CD4-positive, CD25-positive, alpha-beta regulatory T cell (primary cell): ENCODE data around the gene L3MBTL1. TPM values are rescaled to one million over a fixed set of nuclear protein-coding genes. Genes with fewer than 3 reads are reported as not detected.

Source experiments
- ATAC-seq, 2 donors: fragments of 150-1000 bp; cut with Tn5 transposase; one replicate each; pipeline ENCODE4 v1.10.0; 2021; ENCODE audit warnings: low read depth in 2 of 2, moderate number of reproducible peaks in 2 of 2, moderate library complexity in 1 of 2
- DNase-seq, 3 donors: peaks; one replicate each; pipeline versions ENCODE4 v3.0.0 to v3.0.0-alpha.2; 2012 to 2022; ENCODE audit warnings: mixed read lengths in 1 of 3
- H3K27ac ChIP-seq: one replicate; pipeline ENCODE4 v1.7.0; 2013; ENCODE audit warnings: mild to moderate bottlenecking, low read length; ENCODE audit not compliant: insufficient read depth, poor library complexity, severe bottlenecking
- H3K27me3 ChIP-seq: one replicate; pipeline ENCODE4 v1.7.0; 2013; ENCODE audit warnings: low read length; ENCODE audit not compliant: control insufficient read depth, insufficient read depth
- H3K36me3 ChIP-seq: one replicate; pipeline ENCODE4 v1.7.0; 2013; ENCODE audit warnings: mild to moderate bottlenecking, low read length, moderate library complexity; ENCODE audit not compliant: control insufficient read depth, insufficient read depth
- H3K4me1 ChIP-seq: 2 replicates; pipeline ENCODE4 v1.7.0; 2013; ENCODE audit warnings: mild to moderate bottlenecking, low read length; ENCODE audit not compliant: insufficient read depth, control insufficient read depth, poor library complexity, severe bottlenecking
- H3K4me3 ChIP-seq: one replicate; pipeline ENCODE4 v1.7.0; 2013; ENCODE audit warnings: low read depth, mild to moderate bottlenecking, low read length, moderate library complexity
- H3K9me3 ChIP-seq, 2 experiments: 1 replicate in 1 of 2; 2 replicates in 1 of 2; pipeline ENCODE4 v1.7.0; 2013; ENCODE audit warnings: low read length in 2 of 2, mild to moderate bottlenecking in 1 of 2, moderate library complexity in 1 of 2; ENCODE audit not compliant: control insufficient read depth in 2 of 2
- H3K27ac Mint-ChIP-seq, 3 donors: one replicate each; pipeline ENCODE4 v1.8.0; 2020 to 2022; ENCODE audit warnings: mild to moderate bottlenecking in 3 of 3, mixed read lengths in 3 of 3, moderate library complexity in 2 of 3
- H3K27me3 Mint-ChIP-seq: one replicate; pipeline ENCODE4 v1.8.0; 2022; ENCODE audit warnings: mild to moderate bottlenecking, mixed read lengths
- H3K36me3 Mint-ChIP-seq: one replicate; pipeline ENCODE4 v1.8.0; 2020; ENCODE audit warnings: mixed read lengths
- H3K4me1 Mint-ChIP-seq, 4 donors: one replicate each; pipeline ENCODE4 v1.8.0; 2020 to 2022; ENCODE audit warnings: mixed read lengths in 4 of 4, mild to moderate bottlenecking in 1 of 4
- H3K4me3 Mint-ChIP-seq, 4 donors: one replicate each; pipeline ENCODE4 v1.8.0; 2020 to 2022; ENCODE audit warnings: mild to moderate bottlenecking in 4 of 4, mixed read lengths in 4 of 4, moderate library complexity in 3 of 4
- H3K9me3 Mint-ChIP-seq, 7 donors: one replicate each; pipeline ENCODE4 v1.8.0; 2020 to 2022; ENCODE audit warnings: mixed read lengths in 7 of 7, mild to moderate bottlenecking in 3 of 7, moderate library complexity in 2 of 7
- polyA plus RNA-seq, 4 donors: library from polyadenylated mRNA; unstranded; fragments of 300-500 nt; fragmentation: Illumina TruSeq; gene quantifications; one replicate each; pipeline ENCODE4 v1.2.3, GENCODE V29; 2021
- total RNA-seq: library from RNA; stranded (reverse); gene quantifications from one replicate; pipeline ENCODE4 v1.2.3, GENCODE V29; 2022

The L3MBTL1 gene
- total and polyA plus RNA-seq, 5 donors from 2014 or later = 1.0 to 17.2 (median 1.5) TPM

DNA sequence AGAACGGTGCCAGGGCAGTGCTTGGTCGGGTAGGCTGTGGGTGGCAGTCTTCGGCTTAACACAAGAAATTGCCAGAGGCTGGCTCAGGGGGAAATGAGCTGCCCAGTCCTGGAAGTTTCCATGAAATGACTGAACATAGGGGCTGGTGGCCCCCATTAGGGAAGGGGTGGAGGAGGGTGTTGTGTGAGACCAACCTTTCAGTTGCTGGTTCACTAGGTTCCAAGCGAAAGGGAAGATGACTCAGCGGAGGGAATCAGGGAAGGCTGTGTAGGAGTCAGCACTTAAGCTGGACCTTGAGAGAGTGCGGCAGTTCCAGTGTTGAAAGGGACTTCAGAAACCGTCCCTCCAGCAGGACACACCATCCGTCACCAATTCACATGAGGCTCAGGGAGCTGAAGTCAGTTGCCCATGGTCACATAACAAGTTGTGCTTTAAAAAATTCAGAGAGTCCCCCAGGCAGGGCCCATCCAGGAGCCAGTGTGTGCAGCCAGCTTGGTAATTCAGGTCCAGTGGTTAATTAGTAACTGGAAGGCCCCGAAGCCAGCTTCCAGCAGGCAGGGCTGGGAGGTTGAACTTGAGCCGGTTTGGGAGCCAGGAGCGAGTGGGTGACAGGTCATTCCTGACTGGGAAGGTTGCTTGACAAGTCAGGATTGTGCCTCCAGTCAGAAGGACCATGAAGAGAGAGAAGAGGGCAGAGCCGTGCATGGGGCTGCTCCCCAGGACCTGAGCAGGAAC is 51.1 kb downstream of the L3MBTL1 start, which contains the start of gene SGK2:
TSS of gene SGK2 (plus strand) at position 616 of the 735 bp plus-strand sequence. CDS start 7,469 bp downstream, outside the sequence.
- Mint-ChIP-seq H3K36me3 (no peaks in the 10 kb centered on the region), H3K9me3 (no peaks in the 10 kb centered on the region), H3K27ac (no peak within 1 kb of the TSS), H3K27me3 (no peaks in the 10 kb centered on the region), H3K4me3 (no peak within 1 kb of the TSS), H3K4me1 (no peaks in the 10 kb centered on the region)
- H3K27me3 ChIP-seq = no peaks in the 10 kb centered on the region
- H3K9me3 ChIP-seq = no peaks in the 10 kb centered on the region
- ATAC-seq (no peak), DNase-seq (no peak)
- no peak within 1 kb of the TSS for H3K4me3 ChIP-seq
- no peaks in the 10 kb centered on the region for H3K36me3 ChIP-seq
- no peaks in the 10 kb centered on the region for H3K4me1 ChIP-seq
- no peak within 1 kb of the TSS for H3K27ac ChIP-seq

GRCh38 chr20:43559147-43559987 is 51.9 kb downstream of the L3MBTL1 start:
- H3K27me3 Mint-ChIP-seq = no peaks in the 10 kb centered on the region
- no peaks in the 10 kb centered on the region for H3K4me1 Mint-ChIP-seq
- ATAC-seq (no peak), DNase-seq (no peak)
- Histone ChIP-seq H3K4me3 (no peak overlapping the region), H3K27me3 (no peaks in the 10 kb centered on the region), H3K36me3 (no peaks in the 10 kb centered on the region), H3K9me3 (no peaks in the 10 kb centered on the region), H3K4me1 (no peaks in the 10 kb centered on the region), H3K27ac (no peak overlapping the region)
- H3K36me3 Mint-ChIP-seq = no peaks in the 10 kb centered on the region
- H3K4me3 Mint-ChIP-seq = no peak overlapping the region
- no peak overlapping the region for H3K27ac Mint-ChIP-seq
- no peaks in the 10 kb centered on the region for H3K9me3 Mint-ChIP-seq

- no peaks in the 10 kb centered on the region for H3K4me1 Mint-ChIP-seq
- peak overlapping the region in 1 of 3 donors; percentile 29 for H3K27ac Mint-ChIP-seq
- no peak overlapping the region for H3K4me3 Mint-ChIP-seq
- no peaks in the 10 kb centered on the region for H3K27me3 Mint-ChIP-seq
- no peak overlapping the region for H3K27ac ChIP-seq
- H3K4me1 ChIP-seq = no peaks in the 10 kb centered on the region
- no peaks in the 10 kb centered on the region for H3K36me3 ChIP-seq
- DNase-seq = no peak
- no peak overlapping the region for H3K4me3 ChIP-seq
- no peaks in the 10 kb centered on the region for H3K36me3 Mint-ChIP-seq
- ATAC-seq = no peak
- H3K9me3 ChIP-seq = no peaks in the 10 kb centered on the region
- H3K27me3 ChIP-seq = no peaks in the 10 kb centered on the region
- no peaks in the 10 kb centered on the region for H3K9me3 Mint-ChIP-seq
Observed at GRCh38 chr20:43560974-43561373, 53.5 kb downstream of the L3MBTL1 start.

DNA sequence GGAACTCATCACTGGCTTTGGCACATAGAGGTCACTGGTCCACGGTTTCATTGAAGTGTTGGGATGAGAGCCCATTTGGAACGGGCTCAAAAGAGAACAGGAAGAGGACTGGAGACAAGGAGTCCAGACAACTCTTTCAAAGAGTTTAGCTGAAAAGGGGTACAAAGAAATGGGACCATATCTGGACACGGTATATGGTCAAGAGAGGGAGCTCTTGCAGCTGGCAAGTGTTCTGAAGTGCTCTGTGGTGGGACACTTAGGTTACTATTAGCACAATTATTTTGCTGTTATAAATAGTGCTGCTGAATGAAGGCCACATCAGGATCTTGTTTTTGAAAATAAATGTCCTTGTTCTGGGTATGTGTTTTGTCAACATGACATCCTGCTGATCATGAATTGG is 55.9 kb downstream of the L3MBTL1 start:
- Mint-ChIP-seq H3K27ac (peak overlapping the region in 1 of 3 donors; percentile 8), H3K36me3 (no peaks in the 10 kb centered on the region), H3K9me3 (no peaks in the 10 kb centered on the region), H3K27me3 (no peaks in the 10 kb centered on the region), H3K4me1 (no peaks in the 10 kb centered on the region), H3K4me3 (no peak overlapping the region)
- Histone ChIP-seq H3K36me3 (no peaks in the 10 kb centered on the region), H3K4me1 (no peaks in the 10 kb centered on the region), H3K4me3 (no peak overlapping the region), H3K9me3 (no peaks in the 10 kb centered on the region), H3K27me3 (no peaks in the 10 kb centered on the region), H3K27ac (no peak overlapping the region)
- DNase-seq (no peak), ATAC-seq (no peak)

- H3K27me3 Mint-ChIP-seq = no peaks in the 10 kb centered on the region
- H3K4me3 ChIP-seq = no peak overlapping the region
- no peaks in the 10 kb centered on the region for H3K4me1 ChIP-seq
- H3K27ac ChIP-seq = no peak overlapping the region
- no peaks in the 10 kb centered on the region for H3K4me1 Mint-ChIP-seq
- H3K27me3 ChIP-seq = no peaks in the 10 kb centered on the region
- no peak overlapping the region for H3K4me3 Mint-ChIP-seq
- no peaks in the 10 kb centered on the region for H3K36me3 Mint-ChIP-seq
- no peaks in the 10 kb centered on the region for H3K9me3 ChIP-seq
- H3K36me3 ChIP-seq = no peaks in the 10 kb centered on the region
- ATAC-seq (no peak), DNase-seq (no peak)
- no peaks in the 10 kb centered on the region for H3K9me3 Mint-ChIP-seq
- no peak overlapping the region for H3K27ac Mint-ChIP-seq
Observed at GRCh38 chr20:43563991-43564390, 56.5 kb downstream of the L3MBTL1 start.

DNA sequence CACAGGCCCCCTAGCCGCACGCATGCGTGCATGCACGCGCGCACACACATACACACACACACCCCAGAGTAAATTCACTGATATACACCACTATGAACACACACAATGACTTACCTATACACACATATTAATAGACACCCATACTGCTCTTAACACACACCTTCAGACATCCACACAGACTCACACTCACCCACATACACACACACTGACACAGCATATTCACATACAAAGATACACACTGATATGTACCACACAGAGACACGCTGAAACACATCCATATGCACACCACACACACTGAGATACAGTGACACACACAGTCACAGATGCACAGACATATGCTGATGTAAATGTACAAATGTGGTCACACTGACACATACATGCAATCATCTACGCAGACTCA is 57.0 kb downstream of the L3MBTL1 start:
- DNase-seq (no peak), ATAC-seq (no peak)
- no peak overlapping the region for H3K27ac ChIP-seq
- no peak overlapping the region for H3K4me3 ChIP-seq
- Mint-ChIP-seq H3K27ac (peak overlapping the region in 1 of 3 donors; percentile 10), H3K36me3 (no peaks in the 10 kb centered on the region), H3K27me3 (no peaks in the 10 kb centered on the region), H3K4me3 (no peak overlapping the region), H3K9me3 (no peaks in the 10 kb centered on the region), H3K4me1 (no peaks in the 10 kb centered on the region)
- no peaks in the 10 kb centered on the region for H3K36me3 ChIP-seq
- no peaks in the 10 kb centered on the region for H3K9me3 ChIP-seq
- no peaks in the 10 kb centered on the region for H3K4me1 ChIP-seq
- no peaks in the 10 kb centered on the region for H3K27me3 ChIP-seq

GRCh38 chr20:43564993-43565757 is 57.7 kb downstream of the L3MBTL1 start:
- Mint-ChIP-seq H3K27ac (peak overlapping the region in 1 of 3 donors; percentile 11), H3K36me3 (no peaks in the 10 kb centered on the region)
- H3K36me3 ChIP-seq = no peaks in the 10 kb centered on the region

More at GRCh38 chr20:43564993-43565757, 57.7 kb downstream of the L3MBTL1 start:
- no peak overlapping the region for H3K4me3 ChIP-seq
- no peak overlapping the region for H3K27ac ChIP-seq
- H3K4me1 ChIP-seq = no peaks in the 10 kb centered on the region
- Mint-ChIP-seq H3K4me1 (no peaks in the 10 kb centered on the region), H3K27me3 (no peaks in the 10 kb centered on the region), H3K4me3 (no peak overlapping the region), H3K9me3 (no peaks in the 10 kb centered on the region)
- DNase-seq (no peak), ATAC-seq (no peak)
- H3K27me3 ChIP-seq = no peaks in the 10 kb centered on the region
- no peaks in the 10 kb centered on the region for H3K9me3 ChIP-seq
